Body of pancreas (tissue), 4 donors: ENCODE results near the gene BEAN1.

Experiments used
- CTCF ChIP-seq, 7 experiments: fragments of 450-650 bp in 4 of 7; fragments of 200-600 bp in 3 of 7; sonication (generic) in 3 of 7; IDR thresholded peaks; one replicate each; pipeline ENCODE4 v1.5.1; 2016 to 2019; ENCODE audit warnings: antibody characterized with exemption in 7 of 7
- POLR2A ChIP-seq, 3 donors: fragments of 450-650 bp; IDR thresholded peaks; one replicate each; pipeline ENCODE4 v1.6.1; 2016; ENCODE audit warnings: antibody characterized with exemption in 3 of 3, mild to moderate bottlenecking in 2 of 3

GRCh38 chr16:66474750-66475199 is 47.7 kb downstream of the BEAN1 start:
- TF ChIP-seq CTCF (IDR thresholded peaks at IDR 0.05), result no peak
- no peak for TF ChIP-seq POLR2A (IDR thresholded peaks at IDR 0.05)
